Parathyroid adenoma (tissue), 2 donors: ENCODE data around the gene GOLGA6L10.
"Not testable (repeated sequence)": the region's sequence is repeated elsewhere in the genome, so short reads cannot be mapped to it uniquely, and the experiment has no call there.

Experiments used
- H2AFZ ChIP-seq: fragments of 300-600 bp; sonication (generic); one replicate; pipeline ENCODE4 v1.7.0; 2017; ENCODE audit warnings: antibody characterized with exemption, mild to moderate bottlenecking
- H3K27ac ChIP-seq: fragments of 300-600 bp; sonication (generic); one replicate; pipeline ENCODE4 v1.7.0; 2017
- H3K27me3 ChIP-seq: fragments of 300-600 bp; sonication (generic); one replicate; pipeline ENCODE4 v1.7.0; 2017; ENCODE audit warnings: low read length; ENCODE audit not compliant: control insufficient read depth, insufficient read depth
- H3K36me3 ChIP-seq: fragments of 300-600 bp; sonication (generic); one replicate; pipeline ENCODE4 v1.7.0; 2017; ENCODE audit warnings: low read length; ENCODE audit not compliant: control insufficient read depth, insufficient read depth
- H3K4me1 ChIP-seq: fragments of 300-600 bp; sonication (generic); one replicate; pipeline ENCODE4 v1.7.0; 2017; ENCODE audit warnings: control low read depth
- H3K4me2 ChIP-seq: fragments of 300-600 bp; sonication (generic); one replicate; pipeline ENCODE4 v1.7.0; 2017; ENCODE audit warnings: low read length
- H3K4me3 ChIP-seq: fragments of 300-600 bp; sonication (generic); one replicate; pipeline ENCODE4 v1.7.0; 2017; ENCODE audit warnings: low read depth, low read length
- H3K79me2 ChIP-seq: fragments of 300-600 bp; sonication (generic); one replicate; pipeline ENCODE4 v1.7.0; 2017; ENCODE audit warnings: control low read depth
- H3K9ac ChIP-seq: fragments of 300-600 bp; sonication (generic); one replicate; pipeline ENCODE4 v1.7.0; 2017; ENCODE audit warnings: mild to moderate bottlenecking
- H3K9me3 ChIP-seq: fragments of 300-600 bp; sonication (generic); one replicate; pipeline ENCODE4 v1.7.0; 2017; ENCODE audit warnings: low read length; ENCODE audit not compliant: control insufficient read depth
- TF ChIP-seq, protein P1 (sequence below): fragments of 300-600 bp; sonication (generic); IDR thresholded peaks from one replicate; pipeline ENCODE4 v1.7.0; 2017; ENCODE audit warnings: antibody characterized with exemption, mild to moderate bottlenecking
- donor health status: primary hyperparathyroidism.

The GOLGA6L10 gene

DNA sequence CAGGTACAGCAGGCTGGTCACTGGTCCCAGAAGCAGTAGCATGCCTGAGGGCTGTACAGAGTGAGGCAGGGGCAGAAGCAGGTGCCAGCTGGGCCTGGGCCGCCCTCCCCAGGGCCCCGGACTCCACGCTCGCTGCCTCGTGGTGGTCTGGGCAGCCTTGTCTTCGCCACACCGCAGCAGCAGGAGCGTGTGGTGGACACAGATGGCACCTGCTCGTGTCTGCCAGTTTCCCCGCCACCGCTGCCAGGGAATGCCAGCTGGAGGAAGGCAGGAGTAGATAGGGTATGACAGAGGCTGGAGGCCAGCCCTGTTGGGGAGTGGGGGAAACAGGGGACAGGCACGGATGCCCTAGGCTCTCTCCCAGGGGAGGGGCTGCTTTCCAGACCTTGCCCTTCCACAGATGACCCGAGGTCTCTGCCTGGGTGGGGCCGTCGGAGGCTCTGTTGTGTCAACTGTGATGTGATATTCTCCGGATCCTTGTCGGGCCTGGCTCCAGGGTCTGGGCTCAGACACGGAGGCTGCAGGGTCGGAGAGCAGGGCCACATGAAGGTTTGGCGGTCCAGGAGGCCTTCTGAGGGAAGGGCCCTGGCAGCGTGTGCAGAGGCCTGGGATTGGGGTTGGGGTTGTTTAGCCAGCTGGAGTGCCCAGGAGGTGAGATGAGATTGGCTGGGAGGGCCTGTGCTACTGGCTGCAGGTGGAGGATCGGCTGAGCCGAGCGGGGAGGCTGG is 33.6 kb downstream of the GOLGA6L10 start:
- no peaks in the 10 kb centered on the region for H3K79me2 ChIP-seq
- no peaks in the 10 kb centered on the region for H3K36me3 ChIP-seq
- no peaks in the 10 kb centered on the region for H3K27me3 ChIP-seq
- no peak overlapping the region for H3K4me2 ChIP-seq
- H3K4me3 ChIP-seq, result no peak overlapping the region
- H3K9ac ChIP-seq, result no peak overlapping the region
- H3K27ac ChIP-seq, result no peak overlapping the region
- H3K9me3 ChIP-seq, result no peaks in the 10 kb centered on the region
- TF ChIP-seq, protein P1, sequence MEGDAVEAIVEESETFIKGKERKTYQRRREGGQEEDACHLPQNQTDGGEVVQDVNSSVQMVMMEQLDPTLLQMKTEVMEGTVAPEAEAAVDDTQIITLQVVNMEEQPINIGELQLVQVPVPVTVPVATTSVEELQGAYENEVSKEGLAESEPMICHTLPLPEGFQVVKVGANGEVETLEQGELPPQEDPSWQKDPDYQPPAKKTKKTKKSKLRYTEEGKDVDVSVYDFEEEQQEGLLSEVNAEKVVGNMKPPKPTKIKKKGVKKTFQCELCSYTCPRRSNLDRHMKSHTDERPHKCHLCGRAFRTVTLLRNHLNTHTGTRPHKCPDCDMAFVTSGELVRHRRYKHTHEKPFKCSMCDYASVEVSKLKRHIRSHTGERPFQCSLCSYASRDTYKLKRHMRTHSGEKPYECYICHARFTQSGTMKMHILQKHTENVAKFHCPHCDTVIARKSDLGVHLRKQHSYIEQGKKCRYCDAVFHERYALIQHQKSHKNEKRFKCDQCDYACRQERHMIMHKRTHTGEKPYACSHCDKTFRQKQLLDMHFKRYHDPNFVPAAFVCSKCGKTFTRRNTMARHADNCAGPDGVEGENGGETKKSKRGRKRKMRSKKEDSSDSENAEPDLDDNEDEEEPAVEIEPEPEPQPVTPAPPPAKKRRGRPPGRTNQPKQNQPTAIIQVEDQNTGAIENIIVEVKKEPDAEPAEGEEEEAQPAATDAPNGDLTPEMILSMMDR, result no peak
- no peaks in the 10 kb centered on the region for H3K4me1 ChIP-seq
- H2AFZ ChIP-seq, result no peak overlapping the region

DNA sequence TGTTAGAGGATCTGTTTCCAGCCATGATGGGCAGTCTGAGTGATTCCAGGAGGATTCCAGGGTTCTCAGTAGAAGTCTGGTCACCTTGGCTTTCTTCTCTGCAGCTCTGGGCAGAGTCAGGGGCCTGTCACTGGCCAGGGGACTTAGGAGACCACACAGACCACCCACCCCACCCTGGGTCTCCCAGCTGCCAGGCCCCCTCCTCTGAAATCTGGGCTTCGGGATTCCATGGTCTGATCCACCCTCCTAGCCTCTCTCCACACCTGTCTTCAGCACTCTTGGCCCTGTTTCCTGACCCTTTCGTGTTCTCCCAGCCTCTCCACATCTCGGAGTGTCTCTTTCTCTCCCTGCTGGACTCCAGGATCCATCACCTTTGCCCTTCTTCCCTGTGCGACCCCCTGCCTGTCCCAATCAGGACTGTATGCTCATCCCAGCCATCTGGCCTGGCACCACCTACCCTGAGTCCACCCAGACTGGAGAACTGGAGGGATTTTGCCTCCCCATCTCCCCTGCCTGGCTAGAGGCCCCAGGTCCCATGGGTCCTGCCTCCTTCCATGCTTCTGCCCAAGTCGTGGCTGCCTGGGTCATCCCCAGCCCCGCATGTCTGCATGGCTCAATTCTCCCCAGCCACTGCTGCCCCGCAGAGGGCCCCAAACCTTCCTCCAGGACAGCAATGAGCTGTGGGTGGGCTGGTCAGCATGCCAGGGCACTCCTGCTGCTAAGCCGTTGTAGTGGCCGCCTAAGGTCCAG is 34.3 kb downstream of the GOLGA6L10 start:
- Histone ChIP-seq H3K9me3 (no peaks in the 10 kb centered on the region), H3K27me3 (no peaks in the 10 kb centered on the region), H3K4me3 (no peak overlapping the region), H3K9ac (no peak overlapping the region), H3K4me1 (no peaks in the 10 kb centered on the region), H2AFZ (no peak overlapping the region), H3K27ac (no peak overlapping the region), H3K36me3 (no peaks in the 10 kb centered on the region), H3K79me2 (no peaks in the 10 kb centered on the region), H3K4me2 (no peak overlapping the region)
- TF ChIP-seq, protein P1, result no peak

DNA sequence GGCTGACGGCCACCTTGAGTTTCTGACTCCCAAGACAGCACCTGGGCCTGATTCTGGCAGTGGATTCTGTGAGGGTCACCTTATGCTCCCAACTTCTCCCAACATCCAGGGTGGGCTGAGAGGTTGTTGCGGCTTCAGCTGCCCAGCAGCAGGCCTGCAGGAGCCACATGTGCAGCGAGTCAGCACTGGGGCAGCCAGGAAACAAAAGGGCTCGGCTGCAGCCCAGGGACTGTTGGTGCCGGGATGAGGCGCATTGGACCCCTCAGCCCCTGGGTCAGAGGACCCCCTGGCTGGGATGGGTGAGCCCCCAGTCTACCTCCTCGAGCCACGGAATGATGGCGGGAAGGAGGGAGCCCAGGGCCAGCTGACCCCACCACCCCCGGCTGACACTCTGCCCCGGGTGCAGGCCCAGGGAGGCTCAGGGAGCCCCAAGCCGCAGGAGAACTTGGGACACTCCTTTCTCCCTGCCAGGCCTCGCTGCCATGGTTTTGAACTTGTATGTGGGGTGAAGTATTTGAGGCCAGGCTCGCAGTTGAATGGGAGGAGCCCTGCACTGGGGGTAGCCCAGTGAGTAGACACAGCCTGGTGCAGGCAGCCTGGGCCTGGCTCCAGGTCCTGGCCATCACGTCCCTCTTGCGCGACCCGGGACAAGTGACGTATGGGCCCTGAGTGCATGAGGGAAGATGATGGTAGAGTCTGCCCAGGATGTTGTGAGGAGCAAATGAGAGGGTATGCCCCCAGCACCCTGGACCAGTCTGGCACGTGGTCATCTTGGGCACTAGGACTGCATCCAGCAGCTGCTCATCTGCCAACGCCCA is 35.1 kb downstream of the GOLGA6L10 start:
- H3K36me3 ChIP-seq, H3K4me1 ChIP-seq, H3K4me3 ChIP-seq, H3K79me2 ChIP-seq, H2AFZ ChIP-seq, H3K9ac ChIP-seq, H3K4me2 ChIP-seq, H3K9me3 ChIP-seq, H3K27ac ChIP-seq, H3K27me3 ChIP-seq: not testable (repeated sequence)

DNA sequence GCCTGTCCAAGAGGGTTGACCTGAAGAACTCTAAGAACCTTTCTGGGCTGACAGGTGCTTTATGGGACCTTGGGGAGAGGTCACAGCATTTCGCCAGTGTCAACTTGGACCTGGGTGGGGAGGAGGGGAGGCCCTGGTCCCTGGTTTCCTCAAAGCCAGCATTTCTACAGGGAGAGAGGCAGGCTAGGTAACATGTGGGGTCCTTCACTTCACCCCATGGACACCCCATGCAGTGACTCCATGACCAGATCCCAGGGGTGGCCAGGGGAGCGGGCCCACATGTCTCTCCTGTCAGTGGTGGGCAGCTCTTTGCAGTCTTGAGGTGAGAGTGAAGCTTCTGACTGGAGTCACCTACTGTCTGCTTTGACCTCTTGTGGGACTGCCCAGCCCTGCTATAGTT is 35.8 kb downstream of the GOLGA6L10 start:
- TF ChIP-seq, protein P1, result no peak
- no peaks in the 10 kb centered on the region for H3K79me2 ChIP-seq
- H3K4me2 ChIP-seq, result no peak overlapping the region
- no peaks in the 10 kb centered on the region for H3K27me3 ChIP-seq
- H3K4me1 ChIP-seq, result no peaks in the 10 kb centered on the region
- H2AFZ ChIP-seq, result no peak overlapping the region
- no peak overlapping the region for H3K9ac ChIP-seq
- H3K4me3 ChIP-seq, result no peak overlapping the region
- no peaks in the 10 kb centered on the region for H3K9me3 ChIP-seq
- no peaks in the 10 kb centered on the region for H3K36me3 ChIP-seq
- H3K27ac ChIP-seq, result no peak overlapping the region
